Fibroblast of peridontal ligament (primary cell): ENCODE results near the gene EIF3B.
"Not testable (repeated sequence)": the region's sequence is repeated elsewhere in the genome, so short reads cannot be mapped to it uniquely, and the experiment has no call there.

Experiments used
- DNase-seq: peaks from one replicate; pipeline ENCODE4 v3.0.0-alpha.2; 2010; ENCODE audit errors: extremely low read depth

EIF3B gene

GRCh38 chr7:2354186-2354938 is at the start of gene EIF3B:
EIF3B (plus strand) TSS chr7:2354827; CDS start chr7:2354922, 95 bp downstream.
- peak; percentile 98 for DNase-seq

DNA sequence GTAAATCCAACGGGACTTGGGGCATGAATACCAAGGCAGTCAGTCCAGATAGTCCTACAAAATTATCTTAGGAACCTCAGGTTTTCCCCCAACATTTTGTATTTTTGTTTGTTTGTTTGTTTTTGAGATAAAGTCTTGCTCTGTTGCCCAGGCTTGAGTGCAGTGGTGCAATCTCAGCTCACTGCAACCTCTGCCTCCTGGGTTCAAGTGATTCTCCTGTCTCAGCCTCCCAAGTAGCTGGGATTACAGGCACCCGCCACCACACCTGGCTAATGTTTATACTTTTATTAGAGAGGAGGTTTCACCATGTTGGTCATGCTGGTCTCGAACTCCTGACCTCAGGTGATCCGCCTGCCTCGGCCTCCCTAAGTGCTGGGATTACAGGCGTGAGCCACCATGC is 49.4 kb upstream of the EIF3B start:
- DNase-seq = not testable (repeated sequence)

- DNase-seq = no peak
Observed at GRCh38 chr7:2306688-2307087, 47.9 kb upstream of the EIF3B start.

DNA sequence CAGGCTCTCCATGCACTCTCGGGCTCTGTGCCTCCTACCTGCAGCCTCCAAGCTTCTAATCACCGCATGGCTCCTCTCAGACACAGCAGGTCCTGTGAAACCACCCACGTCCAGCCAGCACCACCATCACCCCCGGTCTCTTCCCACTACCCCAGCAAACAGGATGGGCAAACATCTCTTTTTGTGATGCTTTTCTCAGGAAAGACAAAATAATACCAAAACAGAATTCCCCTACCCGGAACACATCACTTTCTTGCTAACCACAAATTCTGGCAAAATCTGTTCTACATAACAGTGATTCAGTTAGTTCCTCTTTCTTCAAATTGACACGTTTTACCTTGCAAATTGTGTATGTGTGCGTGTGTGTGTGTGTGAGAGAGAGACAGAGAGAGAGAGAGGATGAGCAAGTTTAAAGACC is 46.9 kb upstream of the EIF3B start:
- no peak for DNase-seq

GRCh38 chr7:2309889-2310331 is 44.7 kb upstream of the EIF3B start:
- no peak for DNase-seq

- DNase-seq = no peak
Observed at GRCh38 chr7:2312267-2312929, 42.2 kb upstream of the EIF3B start.

DNA sequence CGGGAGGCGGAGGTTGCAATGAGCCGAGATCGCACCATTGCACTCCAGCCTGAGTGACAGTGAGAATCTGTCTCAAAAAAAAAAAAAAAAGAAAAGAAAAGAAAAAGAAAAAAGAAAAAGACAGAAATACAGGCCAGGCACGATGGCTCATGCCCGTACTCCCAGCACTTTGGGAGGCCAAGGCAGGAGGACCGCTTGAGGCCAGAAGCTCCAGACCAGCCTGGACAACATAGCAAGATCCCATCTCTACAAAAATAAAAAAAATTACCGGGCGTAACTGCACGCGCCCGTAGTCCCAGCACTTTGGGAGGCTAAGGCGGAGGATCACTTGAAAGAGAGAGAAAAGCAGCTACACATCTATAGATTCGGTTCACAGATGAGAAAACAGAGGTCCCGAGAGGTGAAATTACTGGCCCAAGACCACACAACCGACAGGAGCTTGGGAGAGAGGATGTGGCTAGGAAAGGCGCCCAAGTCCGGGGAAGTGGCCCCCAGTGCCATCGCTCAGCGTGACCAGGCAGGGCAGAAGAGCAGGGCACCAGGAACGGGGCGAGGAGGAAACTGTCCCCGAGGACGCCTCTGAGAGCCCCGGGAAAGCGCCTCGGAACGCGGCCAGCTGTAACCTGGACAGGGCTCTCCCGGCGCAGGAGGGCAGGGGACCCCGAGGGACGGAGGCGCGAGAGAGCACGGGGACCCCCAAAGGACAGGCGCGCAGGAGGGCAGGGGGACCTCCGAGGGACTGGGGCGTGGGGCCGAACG is 41.0 kb upstream of the EIF3B start:
- no peak for DNase-seq

- peak; percentile 70 for DNase-seq
Observed at GRCh38 chr7:2314209-2314955, 40.2 kb upstream of the EIF3B start, which contains the start of gene SNX8. SNX8 (minus strand) TSS chr7:2314441; CDS start chr7:2314421, 20 bp downstream.

DNA sequence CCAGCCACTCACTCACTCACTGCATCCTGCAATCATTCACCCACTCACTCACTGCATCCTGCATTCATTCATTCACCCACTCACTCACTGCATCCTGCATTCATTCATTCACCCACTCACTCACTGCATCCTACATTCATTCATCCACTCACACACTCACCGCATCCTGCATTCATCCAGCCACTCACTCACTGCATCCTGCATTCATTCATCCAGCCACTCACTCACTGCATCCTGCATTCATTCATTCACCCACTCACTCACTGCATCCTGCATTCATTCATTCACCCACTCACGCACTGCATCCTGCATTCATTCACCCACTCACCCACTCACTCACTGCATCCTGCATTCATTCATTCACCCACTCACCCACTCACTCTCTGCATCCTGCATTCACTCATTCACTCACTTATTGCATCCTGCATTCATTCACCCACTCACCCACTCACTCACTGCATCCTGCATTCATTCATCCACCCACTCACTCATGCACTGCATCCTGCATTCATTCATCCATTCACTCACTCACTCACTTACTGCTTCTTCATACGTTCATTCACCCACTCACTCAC is 39.6 kb upstream of the EIF3B start:
- DNase-seq = not testable (repeated sequence)

GRCh38 chr7:2315787-2316186 is 38.8 kb upstream of the EIF3B start:
- DNase-seq = no peak

- DNase-seq = no peak
Observed at GRCh38 chr7:2316578-2316977, 38.0 kb upstream of the EIF3B start.

DNA sequence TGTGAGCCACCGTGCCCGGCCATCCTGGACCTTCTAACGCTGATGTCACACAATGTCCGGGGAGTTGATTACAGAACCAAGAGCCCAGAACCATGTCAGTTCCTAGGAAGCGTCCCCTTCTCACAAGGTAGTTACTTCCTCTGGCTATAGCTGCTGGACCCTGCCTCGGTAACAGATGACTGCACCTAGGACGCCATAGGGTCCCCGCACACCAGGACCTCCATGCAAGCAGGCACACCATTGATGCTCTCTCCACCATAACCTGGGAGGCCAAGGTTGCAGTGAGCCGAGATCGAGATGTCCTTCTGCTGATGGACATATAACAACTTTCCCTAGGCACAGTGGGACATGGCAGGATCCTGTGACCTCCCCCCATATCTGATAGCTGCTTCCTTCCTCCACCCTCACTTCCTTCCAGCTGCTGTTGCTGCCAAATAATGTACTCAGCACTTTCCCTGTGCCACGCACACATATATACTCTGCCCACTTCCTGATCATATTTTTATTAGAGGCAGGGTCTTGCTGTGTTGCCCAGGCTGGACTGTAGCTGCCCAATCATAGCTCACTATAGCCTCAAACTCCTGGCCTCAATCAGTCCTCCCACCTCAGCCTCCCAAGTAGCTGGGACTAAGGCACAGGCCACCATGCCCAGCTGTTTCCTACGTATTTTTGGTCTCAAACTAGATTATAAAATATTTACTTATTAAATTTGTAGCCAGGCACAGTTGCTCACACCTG is 36.9 kb upstream of the EIF3B start:
- no peak for DNase-seq

DNA sequence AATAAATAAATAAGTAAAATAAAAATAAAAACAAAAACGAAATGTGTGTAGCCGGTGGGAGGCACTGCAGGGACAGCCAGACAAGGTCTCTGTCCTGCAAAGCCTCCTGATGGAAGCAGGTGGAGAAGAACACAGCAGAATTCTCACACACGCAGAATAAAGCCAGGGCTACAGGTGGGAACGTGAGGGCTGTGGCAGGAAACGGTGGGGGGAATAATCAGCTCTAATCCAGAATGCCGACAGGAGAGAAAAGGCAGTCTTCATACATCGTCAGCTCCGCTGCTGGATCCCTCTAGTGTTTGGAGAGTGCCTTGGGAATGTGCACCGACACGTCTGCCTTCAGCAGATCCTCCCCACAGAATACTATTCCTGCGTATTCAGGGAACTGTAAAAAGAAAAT is 33.6 kb upstream of the EIF3B start:
- DNase-seq = no peak

DNA sequence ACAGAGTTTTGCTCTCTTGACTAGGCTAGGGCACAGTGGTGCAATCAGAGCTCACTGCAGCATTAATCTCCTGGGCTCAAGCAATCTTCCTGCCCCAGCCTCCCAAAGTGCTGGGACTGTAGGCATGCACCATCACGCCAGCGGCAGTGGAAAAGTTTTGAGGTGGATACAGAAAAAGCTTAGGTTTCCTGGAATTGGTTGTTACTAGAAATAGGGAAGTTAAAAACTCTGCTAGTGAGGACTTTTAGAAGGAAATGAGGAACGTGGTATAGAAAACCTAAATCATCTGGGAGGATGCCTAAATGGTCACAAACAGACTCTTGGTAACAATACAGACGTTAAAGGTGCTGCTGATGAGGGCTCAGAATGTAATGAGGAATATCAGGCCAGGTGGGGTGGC is 29.5 kb upstream of the EIF3B start:
- no peak for DNase-seq

DNA sequence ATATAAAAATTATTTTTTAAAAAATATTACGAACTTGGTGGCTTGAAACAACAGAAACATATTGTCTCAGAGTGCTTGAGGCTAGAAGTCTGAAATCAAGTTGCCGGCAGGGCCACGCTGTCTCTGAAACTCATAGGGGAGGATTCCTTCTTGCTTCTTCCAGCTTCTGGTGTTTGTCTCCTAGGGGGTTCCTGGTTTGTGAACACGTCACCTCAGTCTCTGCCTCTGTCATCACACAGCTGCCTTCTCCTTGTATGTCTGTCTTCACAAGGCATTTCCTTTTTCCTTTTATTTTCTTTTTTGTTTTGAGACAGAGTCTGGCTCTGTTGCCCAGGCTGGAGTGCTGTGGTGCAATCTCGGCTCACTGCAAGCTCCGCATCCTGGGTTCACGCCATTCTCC is 27.7 kb upstream of the EIF3B start:
- DNase-seq = no peak

DNA sequence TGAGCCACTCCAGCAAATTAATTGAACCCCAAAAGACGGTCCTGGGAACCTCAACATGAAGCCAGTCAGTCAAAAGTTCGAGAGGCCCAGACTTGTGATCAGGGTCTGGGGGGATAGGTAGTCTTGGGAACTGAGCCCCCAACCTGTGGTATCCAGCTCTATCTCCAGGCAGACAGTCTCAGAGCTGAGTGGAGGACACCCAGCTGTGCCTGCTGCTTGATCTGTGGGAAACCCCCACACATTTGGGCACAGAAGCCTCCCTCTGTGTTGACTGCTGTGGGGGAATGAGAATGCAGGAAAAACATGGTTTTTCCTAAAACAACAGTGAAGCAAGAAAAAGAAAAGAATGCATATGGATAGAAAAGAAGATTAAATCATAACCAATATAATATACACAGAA is 24.1 kb upstream of the EIF3B start:
- DNase-seq = no peak

DNA sequence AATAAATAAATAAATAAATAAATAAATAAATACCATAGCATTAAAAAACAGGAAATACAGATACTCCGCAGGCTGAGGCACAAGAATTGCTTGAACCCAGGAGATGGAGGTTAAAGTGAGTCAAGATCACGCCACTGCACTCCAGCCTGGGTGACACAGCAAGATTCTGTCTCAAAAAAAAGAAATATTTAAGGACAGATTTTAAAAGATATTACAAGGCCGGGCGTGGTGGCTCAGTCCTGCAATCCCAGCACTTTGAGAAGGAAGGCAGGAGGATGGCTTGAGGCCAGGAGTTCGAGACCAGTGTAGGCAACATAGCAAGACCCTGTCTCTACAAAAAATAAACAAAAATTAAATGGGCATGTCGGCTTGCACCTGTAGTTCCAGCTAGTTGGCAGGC is 22.9 kb upstream of the EIF3B start:
- no peak for DNase-seq

DNA sequence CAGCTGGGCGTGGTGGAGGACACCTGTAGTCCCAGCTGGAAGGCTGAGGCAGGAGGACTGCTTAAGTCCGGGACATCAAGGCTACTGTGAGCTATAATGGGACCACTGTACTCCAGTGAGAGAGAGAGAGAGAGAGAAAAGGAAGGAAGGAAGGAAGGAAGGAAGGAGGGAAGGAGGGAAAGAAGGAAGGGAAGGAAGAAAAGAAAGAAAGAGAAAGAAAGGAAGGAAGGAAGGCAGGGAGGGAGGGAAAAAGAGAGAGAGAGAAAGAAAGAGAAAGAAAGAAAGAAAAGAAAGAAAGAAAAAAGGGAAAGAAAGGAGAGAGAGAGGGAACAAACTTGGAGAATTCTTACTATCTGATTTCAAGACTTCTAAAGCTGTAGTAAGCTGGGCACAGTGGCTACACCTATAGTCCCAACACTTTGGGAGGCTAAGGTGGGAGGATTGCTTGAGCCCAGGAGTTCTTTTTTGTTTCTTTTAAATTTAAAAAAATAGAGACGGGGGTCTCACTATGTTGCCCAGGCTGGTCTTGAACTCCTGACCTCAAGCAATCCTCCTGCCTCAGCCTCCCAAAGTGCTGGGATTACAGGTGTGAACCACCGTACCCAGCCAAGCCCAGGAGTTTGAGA is 21.9 kb upstream of the EIF3B start:
- not testable (repeated sequence) for DNase-seq

DNA sequence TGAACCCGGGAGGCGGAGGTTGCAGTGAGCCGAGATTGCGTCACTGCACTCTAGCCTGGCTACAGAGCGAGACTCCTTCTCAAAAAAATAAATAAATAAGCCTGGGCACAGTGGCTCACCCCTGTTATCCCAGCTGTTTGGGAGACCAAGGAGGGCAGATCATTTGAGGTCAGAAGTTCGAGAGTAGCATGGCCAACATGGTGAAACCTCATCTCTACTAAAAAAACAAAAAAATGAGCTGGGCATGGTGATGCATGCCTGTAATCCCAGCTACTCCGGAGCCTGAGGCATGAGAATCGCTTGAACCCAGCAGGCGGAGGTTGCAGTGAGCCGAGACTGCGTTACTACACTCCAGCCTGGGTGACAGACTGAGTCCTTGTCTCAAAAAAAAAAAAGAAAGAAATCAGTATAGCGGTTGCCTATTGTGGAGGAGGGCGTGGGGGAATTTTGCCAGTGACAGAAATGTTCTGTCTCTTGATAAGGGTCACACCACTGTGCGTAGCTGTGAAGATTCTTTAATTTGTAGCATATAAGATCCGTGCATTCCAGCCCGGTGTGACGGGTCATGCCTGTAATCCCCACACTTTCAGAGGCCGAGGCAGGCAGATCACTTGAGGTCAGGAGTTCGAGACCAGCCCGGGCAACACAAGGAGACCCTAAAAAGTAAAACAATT is 17.9 kb upstream of the EIF3B start:
- DNase-seq = no peak
